Endothelial cell of umbilical vein (primary cell): ENCODE data around the gene NADSYN1. TPM values are rescaled to one million over a fixed set of nuclear protein-coding genes. Genes with fewer than 3 reads are reported as not detected.

Experiments
- BruUV-seq: library from RNA; stranded (reverse); fragments of 400-500 nt; replicated peaks from 2 replicates; lab custom pipeline; 2021; lab: Mats Ljungman, UMichigan
- CTCF ChIA-PET: fragments of 300-600, 350-600 bp; sonication (Branson Sonifier 250); formaldehyde crosslinking; loops from one replicate; lab custom pipeline; 2021; ENCODE audit warnings: antibody characterized with exemption, inconsistent platforms; lab: Charles Lee
- POLR2A ChIA-PET: fragments of 300-600, 350-600 bp; sonication (Branson Sonifier 250); formaldehyde crosslinking; loops from one replicate; lab custom pipeline; 2021; ENCODE audit warnings: antibody characterized with exemption, inconsistent platforms; lab: Charles Lee
- DNase-seq: peaks from one replicate; pipeline ENCODE4 v3.0.0-alpha.2; 2011; ENCODE audit warnings: low read depth, low spot score
- FAIRE-seq: peaks from 2 replicates; lab custom pipeline; 2011; peaks lifted over from hg19 to GRCh38; lab: Jason Lieb, UNC
- H2AFZ ChIP-seq: 2 replicates; pipeline ENCODE4 v1.6.0; 2012; ENCODE audit warnings: low read depth, low read length, control low read depth, inconsistent platforms
- H3K27ac ChIP-seq: 2 replicates; pipeline ENCODE4 v1.5.1; 2011; ENCODE audit warnings: low read depth, mild to moderate bottlenecking, control low read depth, low read length, moderate library complexity; ENCODE audit not compliant: insufficient read depth
- H3K27me3 ChIP-seq, 2 experiments: 2 replicates each; pipeline versions ENCODE4 v1.6.0 to v1.6.1; 2011; ENCODE audit warnings: low read length in 2 of 2, mixed read lengths in 1 of 2; ENCODE audit not compliant: control insufficient read depth in 2 of 2, insufficient read depth in 2 of 2
- H3K36me3 ChIP-seq, 2 experiments: 2 replicates in 1 of 2; 3 replicates in 1 of 2; pipeline ENCODE4 v1.5.1; 2011; ENCODE audit warnings: low read length in 2 of 2, mild to moderate bottlenecking in 1 of 2, moderate library complexity in 1 of 2; ENCODE audit not compliant: control insufficient read depth in 2 of 2, insufficient read depth in 2 of 2; ENCODE audit errors: extremely low read depth in 1 of 2
- H3K4me1 ChIP-seq: 3 replicates; pipeline ENCODE4 v1.5.1; 2011; ENCODE audit warnings: mild to moderate bottlenecking, low read length; ENCODE audit not compliant: control insufficient read depth, insufficient read depth; ENCODE audit errors: extremely low read depth
- H3K4me2 ChIP-seq: 2 replicates; pipeline ENCODE4 v1.6.1; 2011; ENCODE audit warnings: low read length, control low read depth, mixed read lengths; ENCODE audit not compliant: insufficient read depth
- H3K4me3 ChIP-seq, 3 experiments: fragments of 200-600 bp in 1 of 3; sonication (generic), shearing (Covaris generic) in 1 of 3; replicated peaks in 1 of 3; 2 replicates each; pipeline ENCODE4 v1.5.1; 2011 to 2016; ENCODE audit warnings: control low read depth in 3 of 3, low read length in 3 of 3, mild to moderate bottlenecking in 2 of 3, inconsistent platforms in 1 of 3, low read depth in 1 of 3, moderate library complexity in 1 of 3; ENCODE audit not compliant: insufficient read depth in 1 of 3
- H3K79me2 ChIP-seq: 2 replicates; pipeline ENCODE4 v1.6.0; 2012; ENCODE audit warnings: low read length, inconsistent platforms; ENCODE audit not compliant: control insufficient read depth, insufficient read depth
- H3K9ac ChIP-seq: replicated peaks from 2 replicates; pipeline ENCODE3; 2011; ENCODE audit warnings: low read length, control low read depth; ENCODE audit not compliant: insufficient read depth; ENCODE audit errors: extremely low read depth
- H3K9me1 ChIP-seq: replicated peaks from 3 replicates; pipeline ENCODE4 v1.6.0; 2011; ENCODE audit warnings: mild to moderate bottlenecking, low read length; ENCODE audit not compliant: control insufficient read depth, insufficient read depth; ENCODE audit errors: extremely low read depth
- H3K9me3 ChIP-seq: replicated peaks from 2 replicates; pipeline ENCODE4 v1.5.1; 2012; ENCODE audit warnings: low read length, inconsistent platforms; ENCODE audit not compliant: control insufficient read depth, insufficient read depth
- H4K20me1 ChIP-seq: replicated peaks from 2 replicates; pipeline ENCODE3; 2011; ENCODE audit warnings: mild to moderate bottlenecking, low read length; ENCODE audit not compliant: control insufficient read depth, insufficient read depth; ENCODE audit errors: extremely low read depth
- EZH2 ChIP-seq: IDR thresholded peaks from 2 replicates; pipeline ENCODE4 v1.6.1; 2012; ENCODE audit warnings: borderline replicate concordance, low read depth, mild to moderate bottlenecking, moderate library complexity, low read length, inconsistent platforms; ENCODE audit not compliant: severe bottlenecking
- FOS ChIP-seq: IDR thresholded peaks from 2 replicates; pipeline ENCODE4 v1.6.1; 2011; ENCODE audit warnings: mild to moderate bottlenecking, low read length, moderate library complexity, borderline replicate concordance; ENCODE audit not compliant: insufficient read depth
- GATA2 ChIP-seq: IDR thresholded peaks from 2 replicates; pipeline ENCODE4 v1.7.0; 2011; ENCODE audit warnings: low read depth, mild to moderate bottlenecking, moderate library complexity, mixed read lengths, low read length; ENCODE audit not compliant: insufficient read length, insufficient read depth
- JUN ChIP-seq: IDR thresholded peaks from 2 replicates; pipeline ENCODE4 v1.6.1; 2011; ENCODE audit warnings: borderline replicate concordance, low read depth; ENCODE audit not compliant: insufficient read length, insufficient read depth
- MYC ChIP-seq: IDR thresholded peaks from one replicate; pipeline ENCODE4 v1.6.1; 2011; ENCODE audit warnings: mild to moderate bottlenecking, low read depth, low read length
- POLR2A ChIP-seq: IDR thresholded peaks from 2 replicates; pipeline ENCODE4 v1.6.1; 2012; ENCODE audit warnings: low read depth, mild to moderate bottlenecking, control low read depth, low read length
- POLR2AphosphoS5 ChIP-seq: IDR thresholded peaks from 2 replicates; pipeline ENCODE4 v1.6.1; 2012; ENCODE audit warnings: low read depth, mild to moderate bottlenecking, control low read depth, low read length, moderate library complexity; ENCODE audit not compliant: insufficient read depth
- dilution Hi-C: fragments of 300-500 bp; cut with MboI; formaldehyde crosslinking; loops from one replicate; pipeline ENCODE4 v1.15.0; 2019; ENCODE audit warnings: low sequenced_read_pairs; ENCODE audit not compliant: extremely low pct_ligation_motif_present
- intact Hi-C: fragments of 100-400 bp; cut with micrococcal nuclease; formaldehyde crosslinking; loops from one replicate; pipeline ENCODE4 v1.10.0; 2022
- polyA plus RNA-seq, 4 experiments: library from polyadenylated mRNA; depleted of rRNA in 3 of 4; stranded (reverse) in 3 of 4; unstranded in 1 of 4; fragments of >200 nt; gene quantifications; 2 replicates each; pipeline versions ENCODE4 v1.2.1 to v1.2.3, GENCODE V29; 2011 to 2012; ENCODE audit warnings: missing spikeins in 1 of 4
- total RNA-seq: library from RNA; stranded (reverse); gene quantifications from 2 replicates; pipeline ENCODE4 v1.2.3, GENCODE V29; 2021
- TF ChIP-seq, protein P1 (sequence below), 2 donors: IDR thresholded peaks; 1 replicate in 1 of 2; 2 replicates in 1 of 2; pipeline ENCODE4 v1.5.1; 2011; ENCODE audit warnings: low read length in 2 of 2, mild to moderate bottlenecking in 2 of 2, moderate library complexity in 2 of 2, control low read depth in 1 of 2, inconsistent platforms in 1 of 2, low read depth in 1 of 2; ENCODE audit not compliant: insufficient read depth in 1 of 2; ENCODE audit errors: extremely low read depth in 1 of 2
- TF ChIP-seq, protein P2 (sequence below): IDR thresholded peaks from 2 replicates; pipeline ENCODE4 v1.6.1; 2011; ENCODE audit not compliant: insufficient read depth, insufficient read length

The NADSYN1 gene
- total and polyA plus RNA-seq, 2 donors (not counting 3 experiments of a cell fraction or from before 2014, with no cell fraction given) = 77.5 to 99.2 TPM

DNA sequence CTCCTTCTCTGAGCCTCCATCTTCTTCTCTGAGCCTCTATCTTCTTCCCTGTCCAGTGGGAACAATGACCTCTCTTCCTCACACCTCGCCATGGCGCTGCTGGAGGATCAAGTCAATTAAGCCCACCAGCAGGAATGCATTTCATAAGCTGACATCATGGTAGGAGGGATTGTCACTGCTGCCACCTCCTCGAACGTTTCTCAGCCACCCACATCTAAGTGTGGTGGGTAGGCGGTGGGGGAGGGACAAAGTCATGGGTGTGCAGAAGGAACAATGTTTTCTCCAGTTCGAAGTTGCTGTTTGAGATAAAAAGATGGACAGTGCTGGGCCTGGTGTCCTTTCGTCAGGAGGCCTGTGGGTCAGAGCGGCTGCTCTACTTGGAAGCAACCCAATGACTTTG, 48.8 kb upstream of the NADSYN1 start:
- H3K9ac ChIP-seq = no peak overlapping the region
- BruUV-seq = no TSS peak
- H3K4me1 ChIP-seq = no peaks in the 10 kb centered on the region
- H3K9me3 ChIP-seq = no peaks in the 10 kb centered on the region
- H3K27me3 ChIP-seq = no peaks in the 10 kb centered on the region
- no peak overlapping the region for H3K4me2 ChIP-seq
- DNase-seq = no peak
- H4K20me1 ChIP-seq = no peaks in the 10 kb centered on the region
- H2AFZ ChIP-seq = no peak overlapping the region
- H3K36me3 ChIP-seq = no peaks in the 10 kb centered on the region
- no peak for FAIRE-seq
- H3K27ac ChIP-seq = no peak overlapping the region
- no peaks in the 10 kb centered on the region for H3K9me1 ChIP-seq
- TF ChIP-seq GATA2 (no peak), MYC (no peak), FOS (no peak), JUN (no peak), POLR2A (no peak), POLR2AphosphoS5 (no peak), EZH2 (no peak)
- TF ChIP-seq, protein P1, sequence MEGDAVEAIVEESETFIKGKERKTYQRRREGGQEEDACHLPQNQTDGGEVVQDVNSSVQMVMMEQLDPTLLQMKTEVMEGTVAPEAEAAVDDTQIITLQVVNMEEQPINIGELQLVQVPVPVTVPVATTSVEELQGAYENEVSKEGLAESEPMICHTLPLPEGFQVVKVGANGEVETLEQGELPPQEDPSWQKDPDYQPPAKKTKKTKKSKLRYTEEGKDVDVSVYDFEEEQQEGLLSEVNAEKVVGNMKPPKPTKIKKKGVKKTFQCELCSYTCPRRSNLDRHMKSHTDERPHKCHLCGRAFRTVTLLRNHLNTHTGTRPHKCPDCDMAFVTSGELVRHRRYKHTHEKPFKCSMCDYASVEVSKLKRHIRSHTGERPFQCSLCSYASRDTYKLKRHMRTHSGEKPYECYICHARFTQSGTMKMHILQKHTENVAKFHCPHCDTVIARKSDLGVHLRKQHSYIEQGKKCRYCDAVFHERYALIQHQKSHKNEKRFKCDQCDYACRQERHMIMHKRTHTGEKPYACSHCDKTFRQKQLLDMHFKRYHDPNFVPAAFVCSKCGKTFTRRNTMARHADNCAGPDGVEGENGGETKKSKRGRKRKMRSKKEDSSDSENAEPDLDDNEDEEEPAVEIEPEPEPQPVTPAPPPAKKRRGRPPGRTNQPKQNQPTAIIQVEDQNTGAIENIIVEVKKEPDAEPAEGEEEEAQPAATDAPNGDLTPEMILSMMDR (IDR thresholded peaks at IDR 0.05; ENCODE audit: extremely low read depth in 1 of 2, insufficient read depth in 1 of 2, low read depth in 1 of 2, low read length in 2 of 2) = no peak
- TF ChIP-seq, protein P2, sequence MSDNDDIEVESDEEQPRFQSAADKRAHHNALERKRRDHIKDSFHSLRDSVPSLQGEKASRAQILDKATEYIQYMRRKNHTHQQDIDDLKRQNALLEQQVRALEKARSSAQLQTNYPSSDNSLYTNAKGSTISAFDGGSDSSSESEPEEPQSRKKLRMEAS = no peak
- dilution Hi-C loops = no loop called here
- CTCF ChIA-PET = no interaction called here
- H3K4me3 ChIP-seq = no peak overlapping the region
- H3K79me2 ChIP-seq = no peaks in the 10 kb centered on the region
- intact Hi-C loops = no loop called here
- POLR2A ChIA-PET = no interaction called here
